Prostate gland (tissue), 2 donors: ENCODE measurements around the gene DNMT1. TPM values are rescaled to one million over a fixed set of nuclear protein-coding genes. Genes with fewer than 3 reads are reported as not detected.

ENCODE experiments used
- DNase-seq: peaks from one replicate; pipeline ENCODE4 v3.0.0-alpha.2; 2019; ENCODE audit warnings: low spot score
- H3K27ac ChIP-seq, 2 donors: fragments of 200-600 bp; sonication (generic); 2 replicates each; pipeline ENCODE4 v1.5.1; 2017 to 2019
- H3K27me3 ChIP-seq: fragments of 200-600 bp; sonication (generic); replicated peaks from 2 replicates; pipeline ENCODE4 v1.5.1; 2019; ENCODE audit not compliant: insufficient read depth
- H3K36me3 ChIP-seq, 2 donors: fragments of 200-600 bp; sonication (generic); 1 replicate in 1 of 2; 2 replicates in 1 of 2; pipeline versions ENCODE4 v1.5.1 to v1.8.1; 2017 to 2019
- H3K4me1 ChIP-seq: fragments of 200-600 bp; sonication (generic); replicated peaks from 2 replicates; pipeline ENCODE4 v1.5.1; 2019
- H3K4me3 ChIP-seq, 2 donors: fragments of 200-600 bp; sonication (generic); 2 replicates each; pipeline ENCODE4 v1.5.1; 2017 to 2019
- H3K9me3 ChIP-seq: fragments of 200-600 bp; sonication (generic); 2 replicates; pipeline ENCODE4 v1.5.1; 2017
- CTCF ChIP-seq, 4 experiments: fragments of 200-600 bp in 2 of 4; fragments of 450-650 bp in 2 of 4; sonication (generic) in 2 of 4; IDR thresholded peaks; 1 replicate in 3 of 4; 2 replicates in 1 of 4; pipeline ENCODE4 v1.5.1; 2016 to 2019; ENCODE audit warnings: antibody characterized with exemption in 4 of 4, mild to moderate bottlenecking in 2 of 4, moderate library complexity in 2 of 4
- POLR2A ChIP-seq: fragments of 450-650 bp; IDR thresholded peaks from one replicate; pipeline ENCODE4 v1.6.1; 2016; ENCODE audit warnings: antibody characterized with exemption, mild to moderate bottlenecking
- POLR2AphosphoS5 ChIP-seq: sonication (generic); formaldehyde crosslinking; IDR thresholded peaks from one replicate; pipeline ENCODE4 v1.6.1; 2017; ENCODE audit warnings: antibody characterized with exemption
- whole genome bisulfite sequencing: methylation state at CpG from one replicate; pipeline ENCODE4 v1.1.5; 2018; 5-methylcytosine and 5-hydroxymethylcytosine counted together
- intact Hi-C: fragments of 100-400 bp; cut with DNase I; formaldehyde crosslinking; loops from one replicate; pipeline ENCODE4 v1.14.2; 2022
- total RNA-seq, 2 donors: library from RNA; depleted of rRNA; stranded (reverse); fragments of >200 nt; gene quantifications; one replicate each; pipeline ENCODE4 v1.1.0, GENCODE V29; 2016

The DNMT1 gene
- total RNA-seq, 2 donors from 2014 or later = 29.9 to 50.0 TPM

- Histone ChIP-seq H3K9me3 (no peaks in the 10 kb centered on the region), H3K4me3 (no peak overlapping the region), H3K27me3 (no peaks in the 10 kb centered on the region), H3K27ac (no peak overlapping the region), H3K4me1 (no peaks in the 10 kb centered on the region), H3K36me3 (no peaks in the 10 kb centered on the region)
- WGBS = 95% methylated on average over 7 of the region's 7 CpGs
- TF ChIP-seq POLR2AphosphoS5 (no peak), POLR2A (no peak), CTCF (IDR thresholded peaks at IDR 0.05) (no peak)
- intact Hi-C loops = no loop called here
- DNase-seq = no peak
These were observed 70.3 kb downstream of the DNMT1 start for GRCh38 chr19:10124429-10124828.

GRCh38 chr19:10122045-10122444, 72.7 kb downstream of the DNMT1 start:
- intact Hi-C loops = no loop called here
- no peak for TF ChIP-seq CTCF (IDR thresholded peaks at IDR 0.05)
- peak; percentile 31 for TF ChIP-seq POLR2AphosphoS5
- 25% methylated on average over 6 of the region's 6 CpGs for WGBS
- Histone ChIP-seq H3K27me3 (no peaks in the 10 kb centered on the region), H3K27ac (peak overlapping the region; percentile 47 to 55), H3K9me3 (no peaks in the 10 kb centered on the region), H3K4me3 (no peak overlapping the region), H3K4me1 (peaks cover 7% of the 10 kb centered on the region), H3K36me3 (peaks cover 0 to 8% of the 10 kb centered on the region in 2 donors)
- DNase-seq = no peak

DNA sequence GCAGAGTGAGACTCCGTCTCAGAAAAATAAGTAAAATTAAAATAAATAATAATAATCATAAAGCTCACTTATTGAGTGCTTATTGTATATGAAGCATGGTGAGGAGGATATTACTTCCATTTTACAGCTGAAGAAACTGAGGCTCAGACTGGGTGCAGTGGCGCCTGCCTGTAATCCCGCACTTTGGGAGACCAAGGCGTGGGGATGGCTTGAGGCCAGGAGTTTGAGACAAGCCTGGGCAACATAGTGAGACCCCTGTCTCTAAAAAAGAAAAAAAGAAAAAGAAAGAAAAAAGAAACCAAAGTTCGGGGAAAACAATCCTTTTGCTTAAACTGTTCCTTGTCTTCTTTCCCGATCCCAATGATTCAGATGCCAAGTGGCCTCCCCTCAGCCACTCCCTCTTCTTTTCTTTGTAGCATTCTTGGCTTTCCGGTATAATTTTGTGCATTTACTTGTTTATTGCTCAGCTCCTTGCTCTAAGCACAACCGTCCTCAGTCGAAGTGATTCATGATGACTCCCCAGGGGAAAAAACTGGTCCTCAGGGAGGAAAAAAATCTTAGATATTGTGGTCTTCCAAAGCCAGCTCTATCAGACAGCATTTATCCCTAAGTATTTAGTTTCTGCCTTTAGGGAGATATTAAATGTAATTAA, 74.1 kb downstream of the DNMT1 start:
- 51% methylated on average over 9 of the region's 9 CpGs for WGBS
- H3K4me3 ChIP-seq = no peak overlapping the region

DNA sequence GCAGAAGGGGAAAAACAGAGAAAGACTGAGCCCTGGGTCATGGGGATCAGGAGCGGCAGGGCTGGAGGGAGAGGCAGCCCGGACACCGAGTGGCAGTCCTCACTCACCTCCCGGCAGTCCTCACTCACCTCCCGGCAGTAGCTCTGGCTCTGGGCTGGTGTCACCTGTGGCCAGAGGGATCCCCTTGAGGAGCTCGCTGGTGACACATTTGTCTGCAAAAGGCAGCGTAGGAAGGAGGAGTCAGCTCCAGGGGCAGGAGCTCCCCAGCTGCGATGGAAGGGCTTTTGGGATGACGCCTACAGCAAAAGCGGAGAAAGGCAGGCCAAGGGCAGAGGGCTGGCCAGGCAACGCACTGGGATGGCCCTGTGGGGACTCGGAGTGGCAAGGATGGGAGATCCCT, 75.8 kb downstream of the DNMT1 start:
- H3K27me3 ChIP-seq = no peaks in the 10 kb centered on the region
- H3K4me3 ChIP-seq = peak overlapping the region; percentile 51 to 82
- H3K27ac ChIP-seq = peak overlapping the region; percentile 23 to 70
- no peak for TF ChIP-seq POLR2AphosphoS5
- no peak for TF ChIP-seq CTCF (IDR thresholded peaks at IDR 0.05)
- TF ChIP-seq POLR2A = no peak
- intact Hi-C loops = no loop called here
- H3K36me3 ChIP-seq = peaks cover 5 to 35% of the 10 kb centered on the region in 2 donors
- no peak for DNase-seq
- 33% methylated on average over 12 of the region's 12 CpGs for WGBS
- H3K9me3 ChIP-seq = no peaks in the 10 kb centered on the region
- peaks cover 7% of the 10 kb centered on the region for H3K4me1 ChIP-seq

More for the DNA sequence above, 74.1 kb downstream of the DNMT1 start:
- TF ChIP-seq POLR2AphosphoS5 (no peak), CTCF (IDR thresholded peaks at IDR 0.05) (no peak), POLR2A (no peak)
- H3K27me3 ChIP-seq = no peaks in the 10 kb centered on the region
- peaks cover 4 to 21% of the 10 kb centered on the region in 2 donors for H3K36me3 ChIP-seq
- DNase-seq = no peak
- H3K27ac ChIP-seq = peak overlapping the region in 1 of 2 donors; percentile 55
- H3K4me1 ChIP-seq = peaks cover 7% of the 10 kb centered on the region
- H3K9me3 ChIP-seq = no peaks in the 10 kb centered on the region
- intact Hi-C loops = no loop called here
